Sigmoid colon (tissue), 7 donors: ENCODE data around the gene VEGFD. TPM values are rescaled to one million over a fixed set of nuclear protein-coding genes. Genes with fewer than 3 reads are reported as not detected.

Experiments
- DNase-seq: peaks from one replicate; pipeline ENCODE4 v3.0.0-alpha.2; 2019
- H3K27ac ChIP-seq, 4 donors: fragments of 200-600 bp; sonication (generic); one replicate each; pipeline ENCODE4 v1.5.1; 2016 to 2019; ENCODE audit warnings: mild to moderate bottlenecking in 1 of 4
- H3K27me3 ChIP-seq, 3 donors: fragments of 200-600 bp; sonication (generic); one replicate each; pipeline ENCODE4 v1.5.1; 2019; ENCODE audit warnings: mild to moderate bottlenecking in 1 of 3
- H3K36me3 ChIP-seq, 4 donors: fragments of 200-600 bp; sonication (generic); one replicate each; pipeline ENCODE4 v1.5.1; 2016 to 2019
- H3K4me1 ChIP-seq, 4 donors: fragments of 200-600 bp; sonication (generic); one replicate each; pipeline ENCODE4 v1.5.1; 2017 to 2019
- H3K4me3 ChIP-seq, 4 donors: fragments of 200-600 bp; sonication (generic); one replicate each; pipeline ENCODE4 v1.5.1; 2017 to 2019; ENCODE audit warnings: mild to moderate bottlenecking in 2 of 4, moderate library complexity in 1 of 4
- H3K9me3 ChIP-seq, 4 donors: fragments of 200-600 bp in 3 of 4; sonication (generic) in 3 of 4; one replicate each; pipeline versions ENCODE4 v1.5.1 to v1.6.1; 2013 to 2019
- CTCF ChIP-seq, 4 experiments: fragments of 450-650 bp in 3 of 4; fragments of 200-600 bp in 1 of 4; IDR thresholded peaks; one replicate each; pipeline ENCODE4 v1.5.1; 2016 to 2019; ENCODE audit warnings: antibody characterized with exemption in 4 of 4, mild to moderate bottlenecking in 3 of 4, moderate library complexity in 2 of 4
- EP300 ChIP-seq, 4 donors: sonication (generic); formaldehyde crosslinking; IDR thresholded peaks; one replicate each; pipeline ENCODE4 v1.6.1; 2017; ENCODE audit warnings: antibody characterized with exemption in 4 of 4
- POLR2A ChIP-seq, 2 donors: fragments of 450-650 bp; IDR thresholded peaks; one replicate each; pipeline ENCODE4 v1.6.1; 2016; ENCODE audit warnings: antibody characterized with exemption in 2 of 2, mild to moderate bottlenecking in 2 of 2, moderate library complexity in 2 of 2
- POLR2AphosphoS5 ChIP-seq, 4 donors: sonication (generic); formaldehyde crosslinking; IDR thresholded peaks; one replicate each; pipeline ENCODE4 v1.6.1; 2017; ENCODE audit warnings: antibody characterized with exemption in 4 of 4
- WGBS, 2 donors: extraction: QIAGEN DNeasy Blood & Tissue Kit; methylation state at CpG; one replicate each; pipeline ENCODE4 v1.1.7; 2013; 5-methylcytosine and 5-hydroxymethylcytosine counted together
- intact Hi-C: fragments of 100-400 bp; cut with DNase I; formaldehyde crosslinking; loops from one replicate; pipeline ENCODE4 v1.15.1; 2023
- polyA plus RNA-seq, 3 donors: library from polyadenylated mRNA; stranded (reverse); fragments of 200-250 nt; gene quantifications; one replicate each; pipeline ENCODE4 v1.2.3, GENCODE V29; 2013
- total RNA-seq, 4 donors: library from RNA; depleted of rRNA; stranded (reverse); fragments of >200 nt; gene quantifications; one replicate each; pipeline ENCODE4 v1.1.0, GENCODE V29; 2016
- donor health status: healthy with polysubstance abuse.
- donor health status: Bipolar disorder and iron deficiency.
- donor health status: healthy.

The VEGFD gene
- total and polyA plus RNA-seq, 7 donors: 0.41 to 11.4 (median 2.9) TPM; not detected in 1

GRCh38 chrX:15418041-15418706, 34.0 kb upstream of the VEGFD start:
- H3K9me3 ChIP-seq: no peaks in the 10 kb centered on the region
- WGBS, 2 donors: 79 to 92% methylated on average over 6 of the region's 6 CpGs
- H3K4me1 ChIP-seq: no peaks in the 10 kb centered on the region
- TF ChIP-seq POLR2A (IDR thresholded peaks at IDR 0.05) (no peak), CTCF (IDR thresholded peaks at IDR 0.05) (no peak), EP300 (IDR thresholded peaks at IDR 0.05) (no peak), POLR2AphosphoS5 (IDR thresholded peaks at IDR 0.05) (no peak)
- H3K4me3 ChIP-seq: no peak overlapping the region
- no peaks in the 10 kb centered on the region for H3K27me3 ChIP-seq
- intact Hi-C loops: no loop called here
- H3K27ac ChIP-seq: no peak overlapping the region
- H3K36me3 ChIP-seq: no peaks in the 10 kb centered on the region
- DNase-seq: no peak

- WGBS, 2 donors: 85% methylated on average over 10 of the region's 10 CpGs
- no peaks in the 10 kb centered on the region for H3K27me3 ChIP-seq
- no peaks in the 10 kb centered on the region for H3K4me1 ChIP-seq
- H3K9me3 ChIP-seq: no peaks in the 10 kb centered on the region
- no peak overlapping the region for H3K4me3 ChIP-seq
- DNase-seq: no peak
- no peaks in the 10 kb centered on the region for H3K36me3 ChIP-seq
- intact Hi-C loops: no loop called here
- H3K27ac ChIP-seq: no peak overlapping the region
- TF ChIP-seq POLR2A (IDR thresholded peaks at IDR 0.05): no peak
- no peak for TF ChIP-seq EP300 (IDR thresholded peaks at IDR 0.05)
- no peak for TF ChIP-seq CTCF (IDR thresholded peaks at IDR 0.05)
- TF ChIP-seq POLR2AphosphoS5 (IDR thresholded peaks at IDR 0.05): no peak
These were observed 32.1 kb upstream of the VEGFD start for GRCh38 chrX:15416133-15416993.

GRCh38 chrX:15413101-15413500, 28.9 kb upstream of the VEGFD start:
- intact Hi-C loops: no loop called here
- Histone ChIP-seq H3K4me3 (no peak overlapping the region), H3K27me3 (no peaks in the 10 kb centered on the region), H3K27ac (no peak overlapping the region), H3K4me1 (no peaks in the 10 kb centered on the region), H3K9me3 (no peaks in the 10 kb centered on the region), H3K36me3 (no peaks in the 10 kb centered on the region)
- TF ChIP-seq CTCF (IDR thresholded peaks at IDR 0.05): no peak
- no peak for TF ChIP-seq POLR2A (IDR thresholded peaks at IDR 0.05)
- WGBS, 2 donors: 85 to 89% methylated on average over 6 of the region's 6 CpGs
- DNase-seq: no peak

- no peak for TF ChIP-seq POLR2AphosphoS5 (IDR thresholded peaks at IDR 0.05)
- TF ChIP-seq EP300 (IDR thresholded peaks at IDR 0.05): no peak
- TF ChIP-seq POLR2A (IDR thresholded peaks at IDR 0.05): no peak
- no peak for TF ChIP-seq CTCF (IDR thresholded peaks at IDR 0.05)
- no peak for DNase-seq
- Histone ChIP-seq H3K36me3 (no peaks in the 10 kb centered on the region), H3K9me3 (no peaks in the 10 kb centered on the region), H3K4me1 (no peaks in the 10 kb centered on the region), H3K27me3 (no peaks in the 10 kb centered on the region), H3K4me3 (no peak overlapping the region), H3K27ac (no peak overlapping the region)
- intact Hi-C loops: no loop called here
- WGBS, 2 donors: 70 to 88% methylated on average over 2 of the region's 2 CpGs
These were observed 26.7 kb upstream of the VEGFD start for GRCh38 chrX:15410947-15411346.
